Measurements from ENCODE around the gene MATR3. TPM values are rescaled to one million over a fixed set of nuclear protein-coding genes. Genes with fewer than 3 reads are reported as not detected.

The MATR3 gene
- total RNA-seq, 6 experiments from 2014 or later: 43.5 to 73.8 (median 65.3) TPM

DNA sequence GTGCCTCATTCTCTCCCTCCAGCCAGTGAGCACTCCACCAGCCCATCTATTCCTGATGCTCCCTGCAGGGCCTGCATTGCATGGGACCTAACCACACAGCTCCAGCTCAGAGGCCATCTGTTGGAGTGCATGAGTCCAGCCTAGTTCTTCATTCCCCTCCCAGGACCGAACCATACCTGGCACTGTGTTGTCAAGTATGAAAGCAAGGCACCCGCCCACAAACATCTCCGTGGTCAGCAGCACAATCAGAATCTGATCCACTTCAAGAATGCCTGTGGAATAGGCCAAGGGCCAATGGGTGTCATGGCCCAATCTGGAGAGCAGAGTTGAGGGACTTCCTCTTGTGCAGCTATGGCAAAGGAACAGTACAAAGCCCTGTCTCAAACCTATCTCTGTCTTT, 83.7 kb downstream of the MATR3 start:
- Histone ChIP-seq H3K9me3 (no peaks in the 10 kb centered on the region), H3K27me3 (no peaks in the 10 kb centered on the region), H3K4me1 (peaks cover 0 to 34% (median 3%) of the 10 kb centered on the region in 4 donors), H3K36me3 (peaks cover 0 to 25% (median 0%) of the 10 kb centered on the region in 4 donors), H3K27ac (no peak overlapping the region), H3K4me3 (no peak overlapping the region)
- DNase-seq: peak in 1 of 3 donors; percentile 10
- intact Hi-C loops (cut with DNase I): no loop called here
- WGBS (ENCODE audit: insufficient coverage, low coverage, low lambda C conversion rate, missing lambda C conversion rate): no CpG with 5 or more reads among the region's 3 CpGs
- no peak for ATAC-seq
- no peak for TF ChIP-seq POLR2A (IDR thresholded peaks at IDR 0.05)
- TF ChIP-seq, protein P1, sequence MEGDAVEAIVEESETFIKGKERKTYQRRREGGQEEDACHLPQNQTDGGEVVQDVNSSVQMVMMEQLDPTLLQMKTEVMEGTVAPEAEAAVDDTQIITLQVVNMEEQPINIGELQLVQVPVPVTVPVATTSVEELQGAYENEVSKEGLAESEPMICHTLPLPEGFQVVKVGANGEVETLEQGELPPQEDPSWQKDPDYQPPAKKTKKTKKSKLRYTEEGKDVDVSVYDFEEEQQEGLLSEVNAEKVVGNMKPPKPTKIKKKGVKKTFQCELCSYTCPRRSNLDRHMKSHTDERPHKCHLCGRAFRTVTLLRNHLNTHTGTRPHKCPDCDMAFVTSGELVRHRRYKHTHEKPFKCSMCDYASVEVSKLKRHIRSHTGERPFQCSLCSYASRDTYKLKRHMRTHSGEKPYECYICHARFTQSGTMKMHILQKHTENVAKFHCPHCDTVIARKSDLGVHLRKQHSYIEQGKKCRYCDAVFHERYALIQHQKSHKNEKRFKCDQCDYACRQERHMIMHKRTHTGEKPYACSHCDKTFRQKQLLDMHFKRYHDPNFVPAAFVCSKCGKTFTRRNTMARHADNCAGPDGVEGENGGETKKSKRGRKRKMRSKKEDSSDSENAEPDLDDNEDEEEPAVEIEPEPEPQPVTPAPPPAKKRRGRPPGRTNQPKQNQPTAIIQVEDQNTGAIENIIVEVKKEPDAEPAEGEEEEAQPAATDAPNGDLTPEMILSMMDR (IDR thresholded peaks at IDR 0.05): no peak

DNA sequence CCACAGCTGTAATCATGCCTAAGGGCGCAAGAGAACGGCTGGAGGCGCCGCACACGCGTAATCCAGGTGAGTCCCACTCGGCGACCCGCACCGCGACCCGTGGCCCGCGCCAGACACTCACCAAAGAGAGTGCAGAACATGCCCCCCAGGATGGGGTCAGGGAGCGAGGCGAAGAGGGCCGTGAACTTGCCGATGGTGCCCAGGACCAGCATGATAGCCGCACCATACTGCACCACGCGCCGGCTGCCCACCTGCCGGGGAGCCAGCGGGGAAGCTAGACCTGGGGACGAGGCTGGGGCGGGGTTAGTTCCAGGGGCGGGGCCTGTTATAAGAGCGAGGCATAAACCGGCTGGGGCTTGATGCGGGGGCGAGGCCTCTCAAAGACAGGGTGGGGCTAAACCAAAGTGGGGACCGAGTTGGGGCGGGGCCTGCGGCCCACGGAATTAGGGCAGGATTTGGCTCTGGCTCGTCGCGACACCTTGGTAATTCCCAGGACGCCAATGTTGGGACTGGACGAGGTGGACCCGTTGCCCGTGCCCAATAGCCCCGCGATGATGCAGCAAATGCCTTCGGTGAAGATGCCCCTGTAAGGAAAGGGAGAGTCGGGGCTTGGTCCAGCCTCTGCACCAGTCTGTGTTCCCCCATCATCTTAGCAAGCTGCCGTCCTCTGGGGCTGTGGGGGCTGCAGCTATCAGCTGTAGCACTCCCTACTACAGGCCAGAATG, 84.7 kb downstream of the MATR3 start:
- no peaks in the 10 kb centered on the region for H3K27me3 ChIP-seq
- no peak for ATAC-seq
- no peaks in the 10 kb centered on the region for H3K9me3 ChIP-seq
- no peak overlapping the region for H3K27ac ChIP-seq
- H3K4me1 ChIP-seq: peaks cover 0 to 30% (median 3%) of the 10 kb centered on the region in 4 donors
- peak in 1 of 3 donors; percentile 47 for DNase-seq
- intact Hi-C loops (cut with DNase I): no loop called here
- H3K36me3 ChIP-seq: peaks cover 0 to 22% (median 0%) of the 10 kb centered on the region in 4 donors
- TF ChIP-seq, protein P1 (IDR thresholded peaks at IDR 0.05): no peak
- no peak for TF ChIP-seq POLR2A (IDR thresholded peaks at IDR 0.05)
- no peak overlapping the region for H3K4me3 ChIP-seq
- WGBS (ENCODE audit: insufficient coverage, low coverage, low lambda C conversion rate, missing lambda C conversion rate): 85% methylated on average over 21 of the region's 47 CpGs

DNA sequence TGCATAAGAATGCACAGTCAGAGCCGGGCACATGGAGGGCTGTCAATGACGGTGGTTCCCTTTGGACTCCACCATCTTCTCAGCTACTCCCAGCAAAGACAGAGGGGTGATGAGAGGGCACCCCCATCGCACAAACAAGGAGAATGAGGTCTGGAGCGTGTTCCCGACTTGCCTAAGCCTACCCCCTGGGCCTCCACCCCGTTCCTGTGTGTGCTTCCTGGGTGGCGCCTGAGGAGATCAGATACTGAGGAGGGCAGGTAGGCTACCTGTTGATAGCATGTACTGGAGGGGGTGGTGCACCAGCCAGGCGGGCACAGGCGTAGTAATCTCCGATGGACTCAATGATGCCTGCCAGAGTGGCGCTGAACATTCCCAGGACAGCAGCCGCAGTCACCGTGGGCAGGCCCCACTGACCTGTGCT, 85.4 kb downstream of the MATR3 start:
- Histone ChIP-seq H3K4me1 (peaks cover 0 to 31% (median 6%) of the 10 kb centered on the region in 4 donors), H3K4me3 (no peak overlapping the region), H3K9me3 (no peaks in the 10 kb centered on the region), H3K36me3 (peaks cover 0 to 22% (median 0%) of the 10 kb centered on the region in 4 donors), H3K27ac (no peak overlapping the region), H3K27me3 (no peaks in the 10 kb centered on the region)
- DNase-seq (peak in 1 of 3 donors; percentile 18), ATAC-seq (no peak)
- intact Hi-C loops (cut with DNase I): no loop called here
- TF ChIP-seq POLR2A (IDR thresholded peaks at IDR 0.05): no peak
- TF ChIP-seq, protein P1 (IDR thresholded peaks at IDR 0.05): no peak
- WGBS (ENCODE audit: insufficient coverage, low coverage, low lambda C conversion rate, missing lambda C conversion rate): 72% methylated on average over 5 of the region's 13 CpGs

DNA sequence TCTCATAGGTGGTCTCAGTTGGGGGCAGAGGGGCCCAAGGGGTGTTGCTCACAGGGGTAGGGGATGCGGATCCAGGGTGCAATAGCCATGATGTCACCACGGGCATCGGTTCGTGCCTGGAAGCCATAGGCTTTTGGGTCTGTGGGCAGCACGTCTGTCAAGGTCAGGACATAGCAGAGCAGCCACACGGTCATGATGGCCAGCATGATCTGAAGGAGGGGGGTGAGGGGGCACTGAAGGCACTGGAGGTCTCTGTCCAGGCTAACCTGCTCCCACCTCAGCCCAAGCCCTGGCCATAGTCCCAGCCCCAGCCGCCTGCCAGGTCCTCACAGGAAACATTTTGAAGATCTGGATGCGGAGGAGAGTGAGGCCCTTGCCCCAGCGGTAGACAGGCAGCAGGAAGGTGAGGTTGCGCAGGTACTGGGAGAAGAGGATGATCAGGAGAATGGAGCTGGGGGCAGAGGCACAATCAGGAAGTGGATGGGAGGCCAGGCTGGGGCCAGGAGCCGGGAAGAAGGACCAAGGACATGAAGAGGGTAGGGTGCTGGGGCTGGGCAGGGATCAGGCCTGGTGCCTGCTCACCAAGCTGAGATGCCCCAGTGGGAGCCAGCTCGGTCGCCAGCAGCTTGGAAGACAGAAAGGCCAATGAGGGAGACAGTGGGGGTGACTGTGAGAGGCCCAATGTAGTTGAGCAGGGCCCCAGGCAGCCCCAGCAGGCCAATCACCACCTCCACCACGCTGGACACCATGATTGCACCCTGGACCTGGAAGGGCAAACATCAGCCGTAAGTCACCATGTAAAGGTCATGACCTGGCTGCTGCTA, 86.3 kb downstream of the MATR3 start:
- TF ChIP-seq POLR2A (IDR thresholded peaks at IDR 0.05): no peak
- TF ChIP-seq, protein P1 (IDR thresholded peaks at IDR 0.05): no peak
- H3K4me3 ChIP-seq: no peak overlapping the region

More for the DNA sequence above, 86.3 kb downstream of the MATR3 start:
- ATAC-seq: no peak
- Histone ChIP-seq H3K9me3 (no peaks in the 10 kb centered on the region), H3K27me3 (no peaks in the 10 kb centered on the region), H3K36me3 (peaks cover 0 to 22% (median 0%) of the 10 kb centered on the region in 4 donors), H3K4me1 (peaks cover 0 to 31% (median 11%) of the 10 kb centered on the region in 4 donors), H3K27ac (no peak overlapping the region)
- WGBS (ENCODE audit: insufficient coverage, low coverage, low lambda C conversion rate, missing lambda C conversion rate): 96% methylated on average over 5 of the region's 15 CpGs
- intact Hi-C loops (cut with DNase I): loop anchor here in 1 of 2 donors (10.0 kb wide), 1 partner anchor 85 kb away; the partner anchor contains the start of gene MATR3
- DNase-seq: peak in 1 of 3 donors; percentile 33

Small RNAs within 50 kb of the gene (small RNA-seq; reads per million reads assigned to genes)
- gene RNA5SP195 (0 reads per million in 2 experiments), gene SNORA74A (35.1 to 44.5 reads per million in 2 experiments), gene SNORA74D (58.2 to 79.6 reads per million in 2 experiments)

Other genes with a start within 250 kb of the MATR3 start
- 10 to 100 TPM; 57.6 to 94.9 (median 67.0) TPM for gene SIL1, start 95.4 kb upstream of the MATR3 start, total RNA-seq
- 10 to 100 TPM; 34.5 to 55.8 (median 41.4) TPM for gene PAIP2, start 48.1 kb downstream of the MATR3 start, total RNA-seq
- gene SLC23A1, start 89.6 kb downstream of the MATR3 start, total RNA-seq: 10 to 100 TPM; 11.7 to 51.0 (median 22.8) TPM
- 1 to 10 TPM in 3 of 6 experiments, under 1 TPM in 3; 0.37 to 5.1 (median 1.1) TPM for gene MZB1, start 96.2 kb downstream of the MATR3 start, total RNA-seq
- gene PROB1, start 101.4 kb downstream of the MATR3 start, total RNA-seq: under 1 TPM; 0.25 to 0.51 (median 0.41) TPM
- 1 to 10 TPM; 1.5 to 4.0 (median 2.6) TPM for gene SPATA24, start 110.3 kb downstream of the MATR3 start, total RNA-seq
- gene DNAJC18, start 145.8 kb downstream of the MATR3 start, total RNA-seq: 1 to 10 TPM in 2 of 6 experiments, under 1 TPM in 4; 0.37 to 2.9 (median 0.75) TPM
- gene ECSCR, start 169.0 kb downstream of the MATR3 start, total RNA-seq: 1 to 10 TPM; 1.2 to 5.1 (median 2.3) TPM
- gene SMIM33, start 177.3 kb downstream of the MATR3 start, total RNA-seq: not detected
- 10 to 100 TPM in 2 of 6 experiments, 1 to 10 TPM in 4; 4.9 to 11.3 (median 7.0) TPM for gene STING1, start 189.0 kb downstream of the MATR3 start, total RNA-seq